ENCODE measurements around the gene EXPH5. TPM values are rescaled to one million over a fixed set of nuclear protein-coding genes. Genes with fewer than 3 reads are reported as not detected.

EXPH5 gene
- polyA plus RNA-seq, 1 donor (not counting 4 experiments of a cell fraction or from before 2014, with no cell fraction given) = 11.7 TPM

- Histone ChIP-seq H4K20me1 (ENCODE audit: control insufficient read depth, extremely low read depth, insufficient read depth, low read length) (no peaks in the 10 kb centered on the region), H2AFZ (ENCODE audit: control insufficient read depth, low read length) (no peak overlapping the region), H3K36me3 (ENCODE audit: control insufficient read depth in 2 of 2, extremely low read depth in 1 of 2, insufficient read depth in 2 of 2, low read length in 2 of 2) (peaks cover 17 to 27% of the 10 kb centered on the region in 2 experiments), H3K79me2 (ENCODE audit: control insufficient read depth, insufficient read depth, low read length) (no peaks in the 10 kb centered on the region), H3K4me1 (ENCODE audit: control insufficient read depth, extremely low read depth, insufficient read depth, low read length) (no peaks in the 10 kb centered on the region), H3K27ac (ENCODE audit: control insufficient read depth, insufficient read depth, low read length) (no peak overlapping the region), H3K27me3 (ENCODE audit: control insufficient read depth, extremely low read depth, insufficient read depth, low read length) (no peaks in the 10 kb centered on the region), H3K4me2 (ENCODE audit: control insufficient read depth, extremely low read depth, insufficient read depth, low read depth, low read length) (no peak overlapping the region), H3K4me3 (ENCODE audit: control insufficient read depth in 2 of 3, extremely low read depth in 1 of 3, insufficient read depth in 2 of 3, low read depth in 1 of 3, low read length in 3 of 3) (no peak overlapping the region), H3K9me3 (ENCODE audit: control insufficient read depth, low read depth, low read length) (no peaks in the 10 kb centered on the region), H3K9ac (ENCODE audit: control insufficient read depth, extremely low read depth, insufficient read depth, low read length) (no peak overlapping the region), H3K9me1 (ENCODE audit: control insufficient read depth, extremely low read depth, insufficient read depth, low read length) (no peaks in the 10 kb centered on the region)
- FAIRE-seq (no peak), DNase-seq (ENCODE audit: low read depth, low spot score) (no peak)
- TF ChIP-seq CTCF (optimal IDR thresholded peaks at IDR 0.05 in 1 of 3, IDR thresholded peaks at IDR 0.05 in 1 of 3, conservative IDR thresholded peaks at IDR 0.05 in 1 of 3; ENCODE audit: extremely low read depth in 1 of 3, insufficient read depth in 2 of 3, low read length in 3 of 3) = no peak
- TF ChIP-seq EZH2 (IDR thresholded peaks at IDR 0.05; ENCODE audit: low read length) = no peak
- dilution Hi-C loops (cut with MboI; ENCODE audit: extremely low pct_ligation_motif_present, low sequenced_read_pairs) = no loop called here
These were observed 63.1 kb downstream of the EXPH5 start for GRCh38 chr11:108530426-108530825.

- DNase-seq (ENCODE audit: low read depth, low spot score) = no peak
These were observed 66.2 kb downstream of the EXPH5 start for GRCh38 chr11:108527382-108527781.

More at GRCh38 chr11:108527382-108527781, 66.2 kb downstream of the EXPH5 start:
- Histone ChIP-seq H3K79me2 (ENCODE audit: control insufficient read depth, insufficient read depth, low read length) (no peaks in the 10 kb centered on the region), H3K9ac (ENCODE audit: control insufficient read depth, extremely low read depth, insufficient read depth, low read length) (no peak overlapping the region), H3K9me1 (ENCODE audit: control insufficient read depth, extremely low read depth, insufficient read depth, low read length) (peaks cover 3% of the 10 kb centered on the region), H4K20me1 (ENCODE audit: control insufficient read depth, extremely low read depth, insufficient read depth, low read length) (no peaks in the 10 kb centered on the region), H3K27ac (ENCODE audit: control insufficient read depth, insufficient read depth, low read length) (no peak overlapping the region), H3K4me3 (ENCODE audit: control insufficient read depth in 2 of 3, extremely low read depth in 1 of 3, insufficient read depth in 2 of 3, low read depth in 1 of 3, low read length in 3 of 3) (no peak overlapping the region), H3K27me3 (ENCODE audit: control insufficient read depth, extremely low read depth, insufficient read depth, low read length) (no peaks in the 10 kb centered on the region), H2AFZ (ENCODE audit: control insufficient read depth, low read length) (no peak overlapping the region), H3K4me1 (ENCODE audit: control insufficient read depth, extremely low read depth, insufficient read depth, low read length) (peaks cover 4% of the 10 kb centered on the region), H3K4me2 (ENCODE audit: control insufficient read depth, extremely low read depth, insufficient read depth, low read depth, low read length) (no peak overlapping the region), H3K36me3 (ENCODE audit: control insufficient read depth in 2 of 2, extremely low read depth in 1 of 2, insufficient read depth in 2 of 2, low read length in 2 of 2) (peaks cover 5 to 19% of the 10 kb centered on the region in 2 experiments), H3K9me3 (ENCODE audit: control insufficient read depth, low read depth, low read length) (no peaks in the 10 kb centered on the region)
- no peak for FAIRE-seq
- dilution Hi-C loops (cut with MboI; ENCODE audit: extremely low pct_ligation_motif_present, low sequenced_read_pairs) = no loop called here
- TF ChIP-seq EZH2 (IDR thresholded peaks at IDR 0.05; ENCODE audit: low read length) (no peak), CTCF (optimal IDR thresholded peaks at IDR 0.05 in 1 of 3, IDR thresholded peaks at IDR 0.05 in 1 of 3, conservative IDR thresholded peaks at IDR 0.05 in 1 of 3; ENCODE audit: extremely low read depth in 1 of 3, insufficient read depth in 2 of 3, low read length in 3 of 3) (no peak)

All from keratinocyte (primary cell).